Upper lobe of right lung (tissue), 1 donor: ENCODE data around the gene SDK2. TPM values are rescaled to one million over a fixed set of nuclear protein-coding genes. Genes with fewer than 3 reads are reported as not detected.

Experiments used
- ATAC-seq: fragments of 200-7000 bp; cut with Tn5 transposase; one replicate; pipeline ENCODE4 v1.9.1; 2020; ENCODE audit warnings: mild to moderate bottlenecking, moderate library complexity
- DNase-seq: peaks from one replicate; pipeline ENCODE4 v3.0.0-alpha.2; 2020
- H3K27ac ChIP-seq: fragments of 200-600 bp; one replicate; pipeline ENCODE4 v1.8.0; 2022
- H3K27me3 ChIP-seq: fragments of 200-600 bp; one replicate; pipeline ENCODE4 v1.8.0; 2022; ENCODE audit warnings: mild to moderate bottlenecking
- H3K36me3 ChIP-seq: fragments of 200-600 bp; one replicate; pipeline ENCODE4 v1.8.0; 2022
- H3K4me1 ChIP-seq: fragments of 200-600 bp; one replicate; pipeline ENCODE4 v1.8.0; 2022
- H3K4me3 ChIP-seq: fragments of 200-600 bp; one replicate; pipeline ENCODE4 v1.8.0; 2022; ENCODE audit warnings: mild to moderate bottlenecking
- H3K9me3 ChIP-seq: fragments of 200-600 bp; one replicate; pipeline ENCODE4 v1.8.0; 2022
- CTCF ChIP-seq: fragments of 200-600 bp; IDR thresholded peaks from one replicate; pipeline ENCODE4 v1.8.0; 2022; ENCODE audit warnings: antibody characterized with exemption
- intact Hi-C: fragments of 100-400 bp; cut with DNase I; formaldehyde crosslinking; loops from one replicate; pipeline ENCODE4 v1.11.0; 2022
- total RNA-seq: library from RNA; stranded (reverse); fragmentation: NEBNext Ultra II Directional; extraction: Animal tissue kit (Norgen Biotek cat#: 25700); gene quantifications from one replicate; pipeline ENCODE4 v1.2.1, GENCODE V29; 2021
- donor health status: DM: no; HTN: yes; CAD: no; lungs with severe emphysema.

The SDK2 gene
- total RNA-seq, 1 donor from 2014 or later, result 2.3 TPM

- Histone ChIP-seq H3K27me3 (no peaks in the 10 kb centered on the region), H3K4me3 (no peak overlapping the region), H3K9me3 (no peaks in the 10 kb centered on the region), H3K36me3 (no peaks in the 10 kb centered on the region), H3K4me1 (no peaks in the 10 kb centered on the region), H3K27ac (no peak overlapping the region)
- TF ChIP-seq CTCF, result no peak
- intact Hi-C loops, result no loop called here
- no peak for ATAC-seq
- DNase-seq, result no peak
These were observed 176.6 kb downstream of the SDK2 start for GRCh38 chr17:73467651-73468050.

GRCh38 chr17:73466704-73467433, 177.4 kb downstream of the SDK2 start:
- H3K36me3 ChIP-seq, result no peaks in the 10 kb centered on the region
- H3K27me3 ChIP-seq, result no peaks in the 10 kb centered on the region
- intact Hi-C loops, result no loop called here
- H3K4me3 ChIP-seq, result no peak overlapping the region
- H3K9me3 ChIP-seq, result no peaks in the 10 kb centered on the region
- ATAC-seq (no peak), DNase-seq (no peak)
- no peak for TF ChIP-seq CTCF
- no peak overlapping the region for H3K27ac ChIP-seq
- no peaks in the 10 kb centered on the region for H3K4me1 ChIP-seq

GRCh38 chr17:73465953-73466230, 178.4 kb downstream of the SDK2 start:
- DNase-seq (no peak), ATAC-seq (no peak)
- intact Hi-C loops, result no loop called here

GRCh38 chr17:73465130-73465952, 178.9 kb downstream of the SDK2 start:
- Histone ChIP-seq H3K27me3 (no peaks in the 10 kb centered on the region), H3K9me3 (no peaks in the 10 kb centered on the region), H3K4me3 (no peak overlapping the region), H3K36me3 (no peaks in the 10 kb centered on the region), H3K27ac (no peak overlapping the region), H3K4me1 (no peaks in the 10 kb centered on the region)
- DNase-seq, result no peak
- TF ChIP-seq CTCF, result no peak
- ATAC-seq, result no peak
- intact Hi-C loops, result no loop called here

More at GRCh38 chr17:73465953-73466230, 178.4 kb downstream of the SDK2 start:
- no peaks in the 10 kb centered on the region for H3K4me1 ChIP-seq
- no peak for TF ChIP-seq CTCF
- no peaks in the 10 kb centered on the region for H3K36me3 ChIP-seq
- H3K4me3 ChIP-seq, result no peak overlapping the region
- H3K27ac ChIP-seq, result no peak overlapping the region
- no peaks in the 10 kb centered on the region for H3K27me3 ChIP-seq
- H3K9me3 ChIP-seq, result no peaks in the 10 kb centered on the region

- Histone ChIP-seq H3K36me3 (no peaks in the 10 kb centered on the region), H3K27ac (no peak overlapping the region), H3K4me3 (no peak overlapping the region), H3K9me3 (no peaks in the 10 kb centered on the region), H3K27me3 (no peaks in the 10 kb centered on the region), H3K4me1 (no peaks in the 10 kb centered on the region)
- intact Hi-C loops, result no loop called here
- TF ChIP-seq CTCF, result no peak
- ATAC-seq, result no peak
- no peak for DNase-seq
These were observed 179.8 kb downstream of the SDK2 start for GRCh38 chr17:73464447-73464846.
